BLaER1 (cell line): ENCODE data around the gene RFX2.

ENCODE experiments used
- H3K27ac ChIP-seq: shearing (Covaris generic); formaldehyde crosslinking; 2 replicates; pipeline ENCODE4 v1.8.1; 2022
- H3K27me3 ChIP-seq: shearing (Covaris generic); formaldehyde crosslinking; 2 replicates; pipeline ENCODE4 v1.8.1; 2022
- H3K36me3 ChIP-seq: shearing (Covaris generic); formaldehyde crosslinking; 2 replicates; pipeline ENCODE4 v1.8.1; 2022
- H3K4me1 ChIP-seq: shearing (Covaris generic); formaldehyde crosslinking; 2 replicates; pipeline ENCODE4 v1.8.1; 2022
- H3K4me2 ChIP-seq: shearing (Covaris generic); formaldehyde crosslinking; 2 replicates; pipeline ENCODE4 v1.8.1; 2022
- H3K4me3 ChIP-seq: shearing (Covaris generic); formaldehyde crosslinking; 2 replicates; pipeline ENCODE4 v1.8.1; 2022
- H3K9ac ChIP-seq: shearing (Covaris generic); formaldehyde crosslinking; 2 replicates; pipeline ENCODE4 v1.8.1; 2022
- H3K9me3 ChIP-seq: shearing (Covaris generic); formaldehyde crosslinking; 2 replicates; pipeline ENCODE4 v1.8.1; 2022
- H4K20me1 ChIP-seq: shearing (Covaris generic); formaldehyde crosslinking; 2 replicates; pipeline ENCODE4 v1.8.1; 2022
- Cebpa-rat ChIP-seq: shearing (Covaris generic); IDR thresholded peaks from 2 replicates; pipeline ENCODE4 v1.8.1; 2022

The RFX2 gene

GRCh38 chr19:6110360-6110977 is at the start of gene RFX2:
Gene RFX2, minus strand, starts transcription at chr19:6110500. Its CDS starts 63,004 bp downstream, at chr19:6047496.
- Histone ChIP-seq H3K9ac (peak within 1 kb of the TSS; percentile 71), H3K27me3 (peaks cover 33% of the 10 kb centered on the region), H3K36me3 (no peaks in the 10 kb centered on the region), H3K27ac (peak within 1 kb of the TSS; percentile 41; the same call in 1 of the 2 replicates), H3K4me3 (peak within 1 kb of the TSS; percentile 73), H3K9me3 (no peaks in the 10 kb centered on the region), H4K20me1 (peaks cover 20% of the 10 kb centered on the region), H3K4me2 (peak within 1 kb of the TSS; percentile 99), H3K4me1 (peaks cover 17% of the 10 kb centered on the region)
- no peak for TF ChIP-seq Cebpa-rat

- Histone ChIP-seq H3K4me2 (no peak overlapping the region), H3K36me3 (no peaks in the 10 kb centered on the region), H4K20me1 (no peaks in the 10 kb centered on the region), H3K27ac (no peak overlapping the region), H3K27me3 (no peaks in the 10 kb centered on the region), H3K4me3 (no peak overlapping the region), H3K9ac (no peak overlapping the region), H3K4me1 (peaks cover 9% of the 10 kb centered on the region), H3K9me3 (peaks cover 29% of the 10 kb centered on the region)
- no peak for TF ChIP-seq Cebpa-rat
These were observed 45.7 kb upstream of the RFX2 start for GRCh38 chr19:6156033-6156432.

- Histone ChIP-seq H3K36me3 (no peaks in the 10 kb centered on the region), H3K9ac (no peak overlapping the region), H3K9me3 (peaks cover 13% of the 10 kb centered on the region), H3K27ac (no peak overlapping the region), H3K4me2 (no peak overlapping the region), H3K27me3 (no peaks in the 10 kb centered on the region), H3K4me3 (no peak overlapping the region), H4K20me1 (no peaks in the 10 kb centered on the region), H3K4me1 (no peaks in the 10 kb centered on the region)
- TF ChIP-seq Cebpa-rat, result no peak
These were observed 40.0 kb upstream of the RFX2 start for GRCh38 chr19:6150289-6150688.

GRCh38 chr19:6141217-6141616 is 30.9 kb upstream of the RFX2 start:
- TF ChIP-seq Cebpa-rat, result no peak
- no peak overlapping the region for H3K4me2 ChIP-seq

GRCh38 chr19:6138511-6138910 is 28.2 kb upstream of the RFX2 start:
- H3K9me3 ChIP-seq, result peaks cover 3% of the 10 kb centered on the region; the same call in 1 of the 2 replicates
- H3K4me1 ChIP-seq, result peaks cover 11% of the 10 kb centered on the region
- no peak for TF ChIP-seq Cebpa-rat
- no peaks in the 10 kb centered on the region for H3K36me3 ChIP-seq
- no peaks in the 10 kb centered on the region for H3K27me3 ChIP-seq
- no peak overlapping the region for H3K9ac ChIP-seq
- H4K20me1 ChIP-seq, result no peaks in the 10 kb centered on the region
- H3K4me2 ChIP-seq, result no peak overlapping the region
- H3K4me3 ChIP-seq, result no peak overlapping the region
- H3K27ac ChIP-seq, result no peak overlapping the region

More at GRCh38 chr19:6141217-6141616, 30.9 kb upstream of the RFX2 start:
- no peak overlapping the region for H3K27ac ChIP-seq
- H3K4me1 ChIP-seq, result peaks cover 11% of the 10 kb centered on the region
- no peaks in the 10 kb centered on the region for H3K36me3 ChIP-seq
- H3K9ac ChIP-seq, result no peak overlapping the region
- H3K9me3 ChIP-seq, result peaks cover 3% of the 10 kb centered on the region; the same call in 1 of the 2 replicates
- H4K20me1 ChIP-seq, result no peaks in the 10 kb centered on the region
- H3K4me3 ChIP-seq, result no peak overlapping the region
- no peaks in the 10 kb centered on the region for H3K27me3 ChIP-seq

- Histone ChIP-seq H3K27ac (no peak overlapping the region), H4K20me1 (no peaks in the 10 kb centered on the region), H3K36me3 (no peaks in the 10 kb centered on the region), H3K27me3 (no peaks in the 10 kb centered on the region), H3K9ac (no peak overlapping the region), H3K4me3 (no peak overlapping the region), H3K9me3 (peaks cover 3% of the 10 kb centered on the region; the same call in 1 of the 2 replicates), H3K4me2 (peak overlapping the region; percentile 34), H3K4me1 (peaks cover 11% of the 10 kb centered on the region)
- no peak for TF ChIP-seq Cebpa-rat
These were observed 27.8 kb upstream of the RFX2 start for GRCh38 chr19:6138066-6138465.

GRCh38 chr19:6133231-6133630 is 22.9 kb upstream of the RFX2 start:
- no peaks in the 10 kb centered on the region for H3K36me3 ChIP-seq
- no peaks in the 10 kb centered on the region for H3K27me3 ChIP-seq
- H3K27ac ChIP-seq, result no peak overlapping the region
- peaks cover 5% of the 10 kb centered on the region for H3K9me3 ChIP-seq
- no peak overlapping the region for H3K9ac ChIP-seq
- no peak overlapping the region for H3K4me2 ChIP-seq
- peaks cover 10% of the 10 kb centered on the region for H3K4me1 ChIP-seq
- no peak for TF ChIP-seq Cebpa-rat
- no peaks in the 10 kb centered on the region for H4K20me1 ChIP-seq
- no peak overlapping the region for H3K4me3 ChIP-seq

GRCh38 chr19:6132482-6132881 is 22.2 kb upstream of the RFX2 start:
- Histone ChIP-seq H3K9me3 (peaks cover 13% of the 10 kb centered on the region), H3K27ac (no peak overlapping the region)

GRCh38 chr19:6127716-6128335 is 17.5 kb upstream of the RFX2 start:
- no peak overlapping the region for H3K27ac ChIP-seq
- no peaks in the 10 kb centered on the region for H3K4me1 ChIP-seq
- no peak overlapping the region for H3K4me2 ChIP-seq
- no peak for TF ChIP-seq Cebpa-rat
- H3K9me3 ChIP-seq, result peaks cover 23% of the 10 kb centered on the region
- H3K36me3 ChIP-seq, result no peaks in the 10 kb centered on the region
- no peaks in the 10 kb centered on the region for H3K27me3 ChIP-seq
- H3K4me3 ChIP-seq, result no peak overlapping the region
- H4K20me1 ChIP-seq, result no peaks in the 10 kb centered on the region
- H3K9ac ChIP-seq, result no peak overlapping the region

More at GRCh38 chr19:6132482-6132881, 22.2 kb upstream of the RFX2 start:
- H3K27me3 ChIP-seq, result no peaks in the 10 kb centered on the region
- no peak overlapping the region for H3K9ac ChIP-seq
- TF ChIP-seq Cebpa-rat, result no peak
- no peak overlapping the region for H3K4me2 ChIP-seq
- H4K20me1 ChIP-seq, result no peaks in the 10 kb centered on the region
- peaks cover 3% of the 10 kb centered on the region for H3K4me1 ChIP-seq
- H3K36me3 ChIP-seq, result no peaks in the 10 kb centered on the region
- H3K4me3 ChIP-seq, result no peak overlapping the region

- H3K9ac ChIP-seq, result no peak overlapping the region
- H3K4me2 ChIP-seq, result no peak overlapping the region
- no peaks in the 10 kb centered on the region for H3K27me3 ChIP-seq
- H3K4me3 ChIP-seq, result no peak overlapping the region
- no peaks in the 10 kb centered on the region for H3K36me3 ChIP-seq
- peak; percentile 43; the same call in 1 of the 2 replicates for TF ChIP-seq Cebpa-rat
- H3K4me1 ChIP-seq, result no peaks in the 10 kb centered on the region
- H3K27ac ChIP-seq, result no peak overlapping the region
- peaks cover 23% of the 10 kb centered on the region for H3K9me3 ChIP-seq
- no peaks in the 10 kb centered on the region for H4K20me1 ChIP-seq
These were observed 16.2 kb upstream of the RFX2 start for GRCh38 chr19:6126335-6126974.
